ENCODE measurements around the gene XRCC4. TPM values are rescaled to one million over a fixed set of nuclear protein-coding genes. Genes with fewer than 3 reads are reported as not detected.

XRCC4 gene
- total and polyA plus RNA-seq, 9 of the 15 experiments (the other 6 are each of a cell fraction or from before 2014, with no cell fraction given) = 13.6 to 61.6 (median 22.4) TPM

DNA sequence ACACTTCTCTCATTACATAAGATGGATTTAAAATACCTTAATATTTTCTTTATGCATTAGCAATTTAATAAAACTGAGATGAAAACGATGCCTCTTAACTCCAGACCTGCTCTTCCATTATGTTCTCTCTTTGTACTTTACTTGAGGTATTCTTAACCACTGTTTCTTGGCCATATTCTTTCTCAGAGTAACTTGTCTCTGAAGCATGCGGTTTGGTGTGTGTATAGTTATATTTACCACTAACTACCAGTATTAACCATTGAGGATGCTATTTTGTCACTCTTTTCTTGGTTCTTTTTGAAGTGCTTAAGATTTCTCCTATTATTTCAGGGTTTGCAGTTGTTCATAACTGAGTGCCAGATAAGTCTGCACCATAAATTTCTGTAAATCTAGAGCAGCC lies 18.0 kb upstream of the XRCC4 start:
- Histone ChIP-seq H2AFZ (ENCODE audit: low read depth, low read length) (no peak overlapping the region), H3K79me2 (ENCODE audit: control insufficient read depth, insufficient read depth, low read length) (peaks cover 27% of the 10 kb centered on the region), H3K4me3 (no peak overlapping the region), H3K9ac (ENCODE audit: insufficient read depth in 1 of 2, low read depth in 2 of 2, low read length in 2 of 2) (no peak overlapping the region), H3K27ac (ENCODE audit: extremely low read depth, low read depth, low read length) (no peak overlapping the region), H3K4me1 (replicated peaks in 1 of 2; ENCODE audit: control insufficient read depth in 2 of 2, insufficient read depth in 2 of 2, low read length in 2 of 2) (no peaks in the 10 kb centered on the region), H3K4me2 (ENCODE audit: insufficient read depth, low read length) (no peak overlapping the region), H3K36me3 (ENCODE audit: control insufficient read depth, insufficient read depth, low read length) (peaks cover 80% of the 10 kb centered on the region), H3K9me1 (ENCODE audit: control insufficient read depth, insufficient read depth, low read length) (no peaks in the 10 kb centered on the region), H3K9me3 (replicated peaks; ENCODE audit: control insufficient read depth, insufficient read depth, low read depth, low read length) (no peaks in the 10 kb centered on the region), H3K27me3 (ENCODE audit: control insufficient read depth in 2 of 2, insufficient read depth in 2 of 2, low read length in 2 of 2) (no peaks in the 10 kb centered on the region), H4K20me1 (replicated peaks; ENCODE audit: control insufficient read depth, insufficient read depth, low read length) (no peaks in the 10 kb centered on the region)
- no TSS peak for BruUV-seq (replicated peaks)
- in situ Hi-C loops (cut with MboI) = no loop called here
- 97% methylated on average over 2 of the region's 2 CpGs for WGBS (ENCODE audit: insufficient coverage, low coverage, missing lambda C conversion rate)
- TF ChIP-seq ZNF699 (CRISPR knock-in tag; IDR thresholded peaks at IDR 0.05; ENCODE audit: insufficient replicate concordance) (no peak), ZSCAN32 (CRISPR knock-in tag; IDR thresholded peaks at IDR 0.05) (no peak), NCOR1 (IDR thresholded peaks at IDR 0.05) (no peak), SNRNP70 (optimal IDR thresholded peaks at IDR 0.05; ENCODE audit: low read depth, low read length) (no peak), PHF21A (IDR thresholded peaks at IDR 0.05; ENCODE audit: borderline replicate concordance, low read depth) (no peak), ZNF24 (IDR thresholded peaks at IDR 0.05) (no peak), ARID1B (IDR thresholded peaks at IDR 0.05) (no peak), HLTF (IDR thresholded peaks at IDR 0.05) (no peak)
- ATAC-seq = no peak
- ChIA-PET POLR2A (interaction anchor here (1.1 kb wide), 1 partner anchor 18 kb away, joined by 4 read pairs; the partner anchor contains the start of genes TMEM167A and XRCC4), CTCF (ENCODE audit: low intra/inter-chr PET ratio) (no interaction called here)
- DNase-seq (ENCODE audit: extremely low read depth in 1 of 4, low spot score in 3 of 4) = no peak
- intact Hi-C loops (cut with micrococcal nuclease) = no loop called here
- FAIRE-seq = no peak
